Measurements from ENCODE around the gene RPTOR.

The RPTOR gene

DNA sequence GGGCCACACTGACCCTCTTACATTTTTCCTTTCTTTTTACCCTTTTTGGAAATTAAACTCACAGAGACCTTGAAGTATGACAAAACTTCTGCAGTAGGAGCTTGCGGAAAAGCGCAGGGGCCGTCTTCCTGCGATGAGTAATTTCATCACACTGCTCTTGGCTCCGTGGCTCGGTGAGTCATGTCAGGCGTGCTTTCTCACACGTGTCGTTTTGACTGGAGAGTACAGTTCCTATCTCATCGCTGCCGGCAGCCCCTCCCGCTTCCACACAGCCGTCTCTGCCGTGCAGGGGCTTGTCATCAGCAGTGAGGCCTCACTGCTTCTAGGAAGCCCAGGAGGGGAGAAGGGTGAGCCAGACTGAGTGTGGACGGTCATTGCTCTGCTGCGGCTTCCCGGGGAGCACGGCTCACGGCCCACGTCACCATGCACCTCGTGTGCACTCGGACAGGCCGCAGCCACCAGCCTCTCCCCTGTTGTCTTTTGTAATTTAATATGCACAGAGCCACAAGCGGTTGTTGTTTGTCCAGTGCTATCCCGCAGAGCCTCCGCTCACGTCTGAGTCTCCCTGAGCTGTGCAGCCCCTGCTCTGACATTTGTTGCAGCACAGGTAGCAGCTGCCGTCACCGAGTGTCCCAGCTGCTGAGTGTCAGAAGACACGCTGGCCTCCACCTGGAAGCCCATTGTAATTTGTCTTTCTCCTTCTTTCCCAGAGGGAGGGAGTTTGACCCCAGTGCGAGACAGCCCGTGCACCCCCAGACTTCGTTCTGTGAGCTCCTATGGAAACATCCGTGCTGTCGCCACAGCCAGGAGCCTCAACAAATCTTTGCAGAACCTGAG lies 347.6 kb downstream of the RPTOR start (continued):
- TF ChIP-seq BCL6B (tag by site-specific recombination; IDR thresholded peaks at IDR 0.05) (peak; percentile 46; the same call in 1 of the 2 replicates), KLF17 (tag by site-specific recombination; IDR thresholded peaks at IDR 0.05) (peak; percentile 92), ATF2 (tag by site-specific recombination; IDR thresholded peaks at IDR 0.05; ENCODE audit: low read depth) (no peak), SP7 (tag by site-specific recombination; IDR thresholded peaks at IDR 0.05) (peak; percentile 80), KLF7 (tag by site-specific recombination; IDR thresholded peaks at IDR 0.05; ENCODE audit: borderline replicate concordance) (no peak), ZNF692 (tag by site-specific recombination; IDR thresholded peaks at IDR 0.05) (no peak), MYNN (tag by site-specific recombination; IDR thresholded peaks at IDR 0.05; ENCODE audit: borderline replicate concordance) (no peak), ZNF785 (tag by site-specific recombination; IDR thresholded peaks at IDR 0.05) (no peak), ZNF366 (tag by site-specific recombination; conservative IDR thresholded peaks at IDR 0.05) (peak; percentile 63), ZNF510 (tag by site-specific recombination; IDR thresholded peaks at IDR 0.05; ENCODE audit: insufficient replicate concordance) (no peak), ZNF624 (tag by site-specific recombination; IDR thresholded peaks at IDR 0.05) (no peak), ZFP41 (tag by site-specific recombination; IDR thresholded peaks at IDR 0.05; ENCODE audit: borderline replicate concordance) (no peak), ZBTB1 (tag by site-specific recombination; IDR thresholded peaks at IDR 0.05) (no peak), OSR2 (tag by site-specific recombination; IDR thresholded peaks at IDR 0.05) (peak; percentile 33; the same call in 1 of the 2 replicates), ZBTB17 (tag by site-specific recombination; IDR thresholded peaks at IDR 0.05) (peak; percentile 81), ZNF549 (tag by site-specific recombination; IDR thresholded peaks at IDR 0.05) (no peak), ZEB2 (tag by site-specific recombination; IDR thresholded peaks at IDR 0.05) (peak; percentile 83), ZIC2 (tag by site-specific recombination; IDR thresholded peaks at IDR 0.05) (peak; percentile 90), ZNF660 (tag by site-specific recombination; IDR thresholded peaks at IDR 0.05) (peak; percentile 90), ZNF558 (tag by site-specific recombination; IDR thresholded peaks at IDR 0.05) (0 out of 2 replicates have a peak, but pooled peaks have one; percentile 35), ZBTB21 (tag by site-specific recombination; IDR thresholded peaks at IDR 0.05) (peak; percentile 69), GLI4 (tag by site-specific recombination; IDR thresholded peaks at IDR 0.05) (no peak)
- TF ChIP-seq, protein P1, sequence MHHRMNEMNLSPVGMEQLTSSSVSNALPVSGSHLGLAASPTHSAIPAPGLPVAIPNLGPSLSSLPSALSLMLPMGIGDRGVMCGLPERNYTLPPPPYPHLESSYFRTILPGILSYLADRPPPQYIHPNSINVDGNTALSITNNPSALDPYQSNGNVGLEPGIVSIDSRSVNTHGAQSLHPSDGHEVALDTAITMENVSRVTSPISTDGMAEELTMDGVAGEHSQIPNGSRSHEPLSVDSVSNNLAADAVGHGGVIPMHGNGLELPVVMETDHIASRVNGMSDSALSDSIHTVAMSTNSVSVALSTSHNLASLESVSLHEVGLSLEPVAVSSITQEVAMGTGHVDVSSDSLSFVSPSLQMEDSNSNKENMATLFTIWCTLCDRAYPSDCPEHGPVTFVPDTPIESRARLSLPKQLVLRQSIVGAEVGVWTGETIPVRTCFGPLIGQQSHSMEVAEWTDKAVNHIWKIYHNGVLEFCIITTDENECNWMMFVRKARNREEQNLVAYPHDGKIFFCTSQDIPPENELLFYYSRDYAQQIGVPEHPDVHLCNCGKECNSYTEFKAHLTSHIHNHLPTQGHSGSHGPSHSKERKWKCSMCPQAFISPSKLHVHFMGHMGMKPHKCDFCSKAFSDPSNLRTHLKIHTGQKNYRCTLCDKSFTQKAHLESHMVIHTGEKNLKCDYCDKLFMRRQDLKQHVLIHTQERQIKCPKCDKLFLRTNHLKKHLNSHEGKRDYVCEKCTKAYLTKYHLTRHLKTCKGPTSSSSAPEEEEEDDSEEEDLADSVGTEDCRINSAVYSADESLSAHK (tag by site-specific recombination; IDR thresholded peaks at IDR 0.05), result no peak
- TF ChIP-seq, protein P2, sequence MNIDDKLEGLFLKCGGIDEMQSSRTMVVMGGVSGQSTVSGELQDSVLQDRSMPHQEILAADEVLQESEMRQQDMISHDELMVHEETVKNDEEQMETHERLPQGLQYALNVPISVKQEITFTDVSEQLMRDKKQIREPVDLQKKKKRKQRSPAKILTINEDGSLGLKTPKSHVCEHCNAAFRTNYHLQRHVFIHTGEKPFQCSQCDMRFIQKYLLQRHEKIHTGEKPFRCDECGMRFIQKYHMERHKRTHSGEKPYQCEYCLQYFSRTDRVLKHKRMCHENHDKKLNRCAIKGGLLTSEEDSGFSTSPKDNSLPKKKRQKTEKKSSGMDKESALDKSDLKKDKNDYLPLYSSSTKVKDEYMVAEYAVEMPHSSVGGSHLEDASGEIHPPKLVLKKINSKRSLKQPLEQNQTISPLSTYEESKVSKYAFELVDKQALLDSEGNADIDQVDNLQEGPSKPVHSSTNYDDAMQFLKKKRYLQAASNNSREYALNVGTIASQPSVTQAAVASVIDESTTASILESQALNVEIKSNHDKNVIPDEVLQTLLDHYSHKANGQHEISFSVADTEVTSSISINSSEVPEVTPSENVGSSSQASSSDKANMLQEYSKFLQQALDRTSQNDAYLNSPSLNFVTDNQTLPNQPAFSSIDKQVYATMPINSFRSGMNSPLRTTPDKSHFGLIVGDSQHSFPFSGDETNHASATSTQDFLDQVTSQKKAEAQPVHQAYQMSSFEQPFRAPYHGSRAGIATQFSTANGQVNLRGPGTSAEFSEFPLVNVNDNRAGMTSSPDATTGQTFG (tag by site-specific recombination; IDR thresholded peaks at IDR 0.05; ENCODE audit: borderline replicate concordance), result no peak
- TF ChIP-seq, protein P3, sequence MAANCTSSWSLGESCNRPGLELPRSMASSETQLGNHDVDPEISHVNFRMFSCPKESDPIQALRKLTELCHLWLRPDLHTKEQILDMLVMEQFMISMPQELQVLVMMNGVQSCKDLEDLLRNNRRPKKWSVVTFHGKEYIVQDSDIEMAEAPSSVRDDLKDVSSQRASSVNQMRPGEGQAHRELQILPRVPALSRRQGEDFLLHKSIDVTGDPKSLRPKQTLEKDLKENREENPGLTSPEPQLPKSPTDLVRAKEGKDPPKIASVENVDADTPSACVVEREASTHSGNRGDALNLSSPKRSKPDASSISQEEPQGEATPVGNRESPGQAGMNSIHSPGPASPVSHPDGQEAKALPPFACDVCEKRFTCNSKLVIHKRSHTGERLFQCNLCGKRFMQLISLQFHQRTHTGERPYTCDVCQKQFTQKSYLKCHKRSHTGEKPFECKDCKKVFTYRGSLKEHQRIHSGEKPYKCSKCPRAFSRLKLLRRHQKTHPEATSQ (tag by site-specific recombination; IDR thresholded peaks at IDR 0.05), result no peak
